Measurements from ENCODE around the gene TGFB1. TPM values are rescaled to one million over a fixed set of nuclear protein-coding genes. Genes with fewer than 3 reads are reported as not detected.

The TGFB1 gene
- total RNA-seq, 1 donor from 2014 or later, result 125 TPM

DNA sequence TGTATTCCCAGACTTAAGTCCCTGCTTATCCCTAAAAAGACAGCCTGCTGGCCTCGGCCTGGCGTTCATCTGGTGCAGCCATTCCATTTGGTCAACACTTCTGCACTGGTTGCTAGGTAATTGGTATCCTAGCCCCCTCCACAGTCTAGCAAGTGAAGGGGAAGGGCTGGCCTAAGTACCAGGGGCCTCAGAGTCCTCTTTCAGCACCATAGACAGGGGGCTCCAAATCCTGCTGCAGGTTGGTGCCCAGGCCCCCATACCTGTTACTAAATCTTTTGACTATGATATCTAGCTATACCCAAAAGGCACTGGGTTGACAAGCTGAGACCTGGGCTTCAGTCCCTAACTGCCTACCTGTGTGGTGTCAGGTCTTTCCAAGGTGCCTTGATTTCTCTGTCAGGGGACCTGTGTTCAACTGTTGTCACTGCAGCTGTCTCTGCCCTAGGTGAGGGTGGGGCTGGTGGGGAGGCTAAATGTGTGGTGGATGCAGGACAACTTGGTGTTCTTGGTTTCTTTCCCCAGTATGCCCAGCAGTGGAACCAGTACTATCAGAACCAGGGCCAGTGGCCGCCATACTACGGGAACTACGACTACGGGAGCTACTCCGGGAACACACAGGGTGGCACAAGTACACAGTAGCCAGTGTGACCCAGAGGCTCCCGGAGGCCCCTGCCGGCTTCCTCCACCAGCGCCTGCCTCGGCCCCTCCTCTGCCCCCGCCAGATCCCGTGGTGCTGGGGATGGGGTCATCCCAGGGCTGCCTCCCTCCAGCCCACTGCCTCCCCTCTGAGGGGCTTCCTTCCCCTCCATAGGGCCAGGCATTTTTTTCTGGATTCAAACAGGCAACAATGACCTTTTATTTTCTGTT, 47.6 kb downstream of the TGFB1 start:
- intact Hi-C loops (cut with micrococcal nuclease), result no loop called here
- H3K4me1 Mint-ChIP-seq, result peaks cover 84% of the 10 kb centered on the region
- peak overlapping the region; percentile 67 for H3K4me3 Mint-ChIP-seq
- peaks cover 62% of the 10 kb centered on the region for H3K36me3 Mint-ChIP-seq (ENCODE audit: low read depth)
- H3K27ac Mint-ChIP-seq, result peak overlapping the region; percentile 98
- no peaks in the 10 kb centered on the region for H3K27me3 Mint-ChIP-seq
- H3K9me3 Mint-ChIP-seq, result no peaks in the 10 kb centered on the region
- peak; percentile 69 for DNase-seq

DNA sequence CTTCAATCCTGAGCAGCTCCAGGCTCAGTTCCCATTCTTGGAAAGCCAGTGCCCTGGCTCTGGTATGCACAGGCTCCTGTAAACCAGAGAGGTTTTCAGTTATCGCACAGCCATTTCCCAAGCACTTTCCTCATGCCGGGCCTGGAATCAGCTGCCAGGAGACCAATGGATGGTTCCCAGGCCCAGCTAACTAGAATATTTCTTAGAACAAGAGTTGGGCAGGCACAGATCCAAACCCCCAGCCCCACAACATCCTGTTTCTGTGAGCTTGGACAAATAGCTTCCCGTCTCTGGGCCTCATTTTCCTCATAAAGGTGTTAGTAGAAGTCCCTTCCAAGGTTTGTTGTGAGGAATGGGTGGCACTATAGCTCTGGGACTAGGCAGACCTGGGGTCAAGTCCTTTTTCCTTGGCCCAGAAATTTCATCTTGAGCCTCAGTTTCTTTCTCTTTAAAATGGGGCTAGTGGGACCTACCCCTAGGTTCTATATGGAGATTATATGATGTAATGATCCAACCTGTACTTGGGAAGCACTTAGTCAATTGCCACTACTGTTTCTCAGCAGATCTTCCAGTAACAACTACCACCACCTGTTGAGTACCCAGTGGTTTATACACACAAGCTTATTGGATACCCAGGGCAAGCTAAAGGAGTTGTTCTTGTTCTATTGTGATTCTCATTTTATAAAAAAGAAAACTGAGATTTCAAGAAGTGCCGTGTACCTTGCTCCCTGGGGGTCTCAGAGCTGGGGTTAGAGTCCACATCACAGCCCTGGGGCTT, 48.8 kb downstream of the TGFB1 start:
- peak overlapping the region; percentile 98 for H3K27ac Mint-ChIP-seq
- intact Hi-C loops (cut with micrococcal nuclease), result no loop called here
- H3K9me3 Mint-ChIP-seq, result no peaks in the 10 kb centered on the region
- H3K36me3 Mint-ChIP-seq (ENCODE audit: low read depth), result peaks cover 70% of the 10 kb centered on the region
- peak overlapping the region; percentile 38 for H3K4me3 Mint-ChIP-seq
- no peak for DNase-seq
- no peaks in the 10 kb centered on the region for H3K27me3 Mint-ChIP-seq
- peaks cover 86% of the 10 kb centered on the region for H3K4me1 Mint-ChIP-seq

- peaks cover 90% of the 10 kb centered on the region for H3K4me1 Mint-ChIP-seq
- H3K27ac Mint-ChIP-seq, result peak overlapping the region; percentile 88
- intact Hi-C loops (cut with micrococcal nuclease), result no loop called here
- H3K27me3 Mint-ChIP-seq, result no peaks in the 10 kb centered on the region
- peaks cover 80% of the 10 kb centered on the region for H3K36me3 Mint-ChIP-seq (ENCODE audit: low read depth)
- DNase-seq, result peak; percentile 64
- peak overlapping the region; percentile 78 for H3K4me3 Mint-ChIP-seq
- no peaks in the 10 kb centered on the region for H3K9me3 Mint-ChIP-seq
Observed at GRCh38 chr19:41303954-41304353, 49.8 kb downstream of the TGFB1 start.

- no peaks in the 10 kb centered on the region for H3K27me3 Mint-ChIP-seq
- H3K4me3 Mint-ChIP-seq, result peak overlapping the region; percentile 78
- H3K36me3 Mint-ChIP-seq (ENCODE audit: low read depth), result peaks cover 87% of the 10 kb centered on the region
- H3K9me3 Mint-ChIP-seq, result no peaks in the 10 kb centered on the region
- intact Hi-C loops (cut with micrococcal nuclease), result no loop called here
- peaks cover 88% of the 10 kb centered on the region for H3K4me1 Mint-ChIP-seq
- peak overlapping the region; percentile 95 for H3K27ac Mint-ChIP-seq
- peak; percentile 88 for DNase-seq
Observed at GRCh38 chr19:41302624-41303351, 50.9 kb downstream of the TGFB1 start.

DNA sequence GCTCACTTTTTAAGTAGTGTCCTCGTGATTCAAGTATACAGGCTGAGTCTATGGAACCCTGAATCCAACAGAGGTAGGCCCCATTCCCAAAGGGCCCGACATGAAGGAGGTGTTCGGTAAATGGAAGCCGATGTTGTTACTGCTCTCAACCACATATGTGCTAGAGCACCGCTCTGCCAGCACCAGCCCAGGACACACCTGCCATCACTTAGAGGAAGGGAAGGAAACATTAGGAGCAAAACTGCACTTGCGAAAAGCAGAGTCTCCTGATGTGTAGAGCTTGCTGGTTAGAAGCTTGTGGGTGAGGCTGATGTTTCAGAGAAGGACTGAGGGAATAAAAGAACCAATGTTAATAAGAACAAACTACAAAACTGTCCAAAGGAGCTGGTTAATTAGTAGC, 53.2 kb downstream of the TGFB1 start:
- H3K9me3 Mint-ChIP-seq, result no peaks in the 10 kb centered on the region
- DNase-seq, result no peak
- H3K36me3 Mint-ChIP-seq (ENCODE audit: low read depth), result peaks cover 88% of the 10 kb centered on the region
- H3K4me3 Mint-ChIP-seq, result no peak overlapping the region
- H3K27ac Mint-ChIP-seq, result peak overlapping the region; percentile 67
- H3K4me1 Mint-ChIP-seq, result peaks cover 86% of the 10 kb centered on the region
- intact Hi-C loops (cut with micrococcal nuclease), result no loop called here
- no peaks in the 10 kb centered on the region for H3K27me3 Mint-ChIP-seq

- H3K4me3 Mint-ChIP-seq, result no peak overlapping the region
- peaks cover 88% of the 10 kb centered on the region for H3K36me3 Mint-ChIP-seq (ENCODE audit: low read depth)
- intact Hi-C loops (cut with micrococcal nuclease), result no loop called here
Observed at GRCh38 chr19:41299755-41300089, 54.0 kb downstream of the TGFB1 start.

DNA sequence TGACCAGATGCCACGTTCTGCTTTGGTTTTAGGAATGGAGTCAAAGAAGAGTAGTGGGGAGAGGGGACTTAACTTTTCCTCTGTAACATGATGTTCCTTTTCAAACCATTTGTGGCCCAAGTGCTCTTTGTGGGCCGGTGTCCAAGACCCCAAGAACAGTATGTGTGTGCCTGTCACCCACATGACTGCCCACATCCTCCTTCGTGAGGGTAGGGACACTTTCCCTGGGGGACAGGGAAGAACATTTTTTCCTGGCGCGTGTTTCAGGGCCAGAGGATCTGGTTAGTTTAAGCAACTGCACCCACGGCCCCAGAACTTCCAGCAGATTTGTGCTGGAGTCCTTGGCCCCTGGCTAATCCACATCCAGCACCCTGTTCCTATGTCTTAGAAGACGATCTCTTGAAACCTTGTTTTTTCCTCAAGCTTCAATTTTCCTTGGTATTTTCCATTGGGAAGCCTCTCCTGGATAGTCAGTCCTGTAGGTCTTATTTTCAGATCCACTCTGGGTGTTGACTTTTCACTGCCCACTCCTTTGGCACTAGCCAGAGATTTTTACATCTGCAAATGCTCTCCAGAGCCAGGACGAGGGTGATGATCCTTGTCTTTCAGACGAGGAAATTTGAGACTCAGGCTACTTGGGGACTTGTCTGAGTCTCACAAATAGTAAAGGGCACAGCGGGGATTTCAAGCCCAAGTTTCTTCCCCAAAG, 54.5 kb downstream of the TGFB1 start:
- intact Hi-C loops (cut with micrococcal nuclease), result no loop called here
- Mint-ChIP-seq H3K27me3 (no peaks in the 10 kb centered on the region), H3K27ac (peak overlapping the region; percentile 67), H3K36me3 (ENCODE audit: low read depth) (peaks cover 88% of the 10 kb centered on the region), H3K4me1 (peaks cover 76% of the 10 kb centered on the region), H3K4me3 (no peak overlapping the region), H3K9me3 (no peaks in the 10 kb centered on the region)
- no peak for DNase-seq

More at GRCh38 chr19:41299755-41300089, 54.0 kb downstream of the TGFB1 start:
- DNase-seq, result peak; percentile 70
- no peaks in the 10 kb centered on the region for H3K9me3 Mint-ChIP-seq
- H3K27ac Mint-ChIP-seq, result peak overlapping the region; percentile 67
- H3K27me3 Mint-ChIP-seq, result no peaks in the 10 kb centered on the region
- H3K4me1 Mint-ChIP-seq, result peaks cover 78% of the 10 kb centered on the region

GRCh38 chr19:41298348-41298964, 55.3 kb downstream of the TGFB1 start:
- H3K9me3 Mint-ChIP-seq, result no peaks in the 10 kb centered on the region
- H3K4me3 Mint-ChIP-seq, result no peak overlapping the region
- no peaks in the 10 kb centered on the region for H3K27me3 Mint-ChIP-seq
- peaks cover 69% of the 10 kb centered on the region for H3K4me1 Mint-ChIP-seq
- DNase-seq, result peak; percentile 79
- intact Hi-C loops (cut with micrococcal nuclease), result no loop called here
- peak overlapping the region; percentile 77 for H3K27ac Mint-ChIP-seq
- H3K36me3 Mint-ChIP-seq (ENCODE audit: low read depth), result peaks cover 86% of the 10 kb centered on the region

GRCh38 chr19:41297628-41298347, 55.9 kb downstream of the TGFB1 start:
- no peak overlapping the region for H3K4me3 Mint-ChIP-seq
- DNase-seq, result no peak
- peaks cover 64% of the 10 kb centered on the region for H3K4me1 Mint-ChIP-seq
- H3K9me3 Mint-ChIP-seq, result no peaks in the 10 kb centered on the region
- no peaks in the 10 kb centered on the region for H3K27me3 Mint-ChIP-seq
- intact Hi-C loops (cut with micrococcal nuclease), result loop anchor here (2.0 kb wide), 1 partner anchor 13 kb away; the partner anchor contains the start of gene CCDC97
- peaks cover 86% of the 10 kb centered on the region for H3K36me3 Mint-ChIP-seq (ENCODE audit: low read depth)
- H3K27ac Mint-ChIP-seq, result peak overlapping the region; percentile 77

DNA sequence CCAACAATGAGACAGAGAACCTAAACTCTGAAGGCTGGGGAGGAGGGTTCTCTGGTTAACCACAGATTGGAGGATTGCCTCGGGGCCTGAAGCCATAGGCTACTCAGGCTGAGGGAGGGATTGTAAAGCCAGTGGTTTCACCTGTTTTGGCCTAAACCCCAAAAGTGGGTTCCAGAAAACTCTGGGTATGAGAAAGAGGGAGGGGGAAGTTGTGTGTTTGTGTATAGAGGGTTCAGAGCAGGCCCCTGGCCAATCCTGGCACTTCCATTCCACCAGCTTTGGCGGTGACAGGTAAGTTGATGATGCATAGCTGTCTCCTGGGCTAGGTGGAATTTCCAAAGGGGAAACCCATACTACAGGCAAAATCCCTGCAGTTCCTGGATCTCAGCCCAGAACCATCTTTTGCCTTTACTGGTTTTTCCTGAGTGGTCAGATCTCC, 57.3 kb downstream of the TGFB1 start:
- DNase-seq, result no peak
- Mint-ChIP-seq H3K27me3 (no peaks in the 10 kb centered on the region), H3K4me3 (peak overlapping the region; percentile 22), H3K27ac (peak overlapping the region; percentile 77), H3K9me3 (no peaks in the 10 kb centered on the region), H3K36me3 (ENCODE audit: low read depth) (peaks cover 86% of the 10 kb centered on the region), H3K4me1 (peaks cover 55% of the 10 kb centered on the region)
- intact Hi-C loops (cut with micrococcal nuclease), result loop anchor here (2.0 kb wide), 1 partner anchor 14 kb away; the partner anchor contains the start of gene CCDC97

GRCh38 chr19:41295499-41295898, 58.2 kb downstream of the TGFB1 start:
- peaks cover 47% of the 10 kb centered on the region for H3K4me1 Mint-ChIP-seq
- H3K27me3 Mint-ChIP-seq, result no peaks in the 10 kb centered on the region
- no peak for DNase-seq
- peaks cover 82% of the 10 kb centered on the region for H3K36me3 Mint-ChIP-seq (ENCODE audit: low read depth)
- peak overlapping the region; percentile 59 for H3K27ac Mint-ChIP-seq
- intact Hi-C loops (cut with micrococcal nuclease), result no loop called here
- no peaks in the 10 kb centered on the region for H3K9me3 Mint-ChIP-seq
- H3K4me3 Mint-ChIP-seq, result no peak overlapping the region

- no peak overlapping the region for H3K4me3 Mint-ChIP-seq
- no peaks in the 10 kb centered on the region for H3K27me3 Mint-ChIP-seq
- no peak for DNase-seq
- no peak overlapping the region for H3K27ac Mint-ChIP-seq
- intact Hi-C loops (cut with micrococcal nuclease), result no loop called here
- H3K4me1 Mint-ChIP-seq, result peaks cover 36% of the 10 kb centered on the region
- peaks cover 76% of the 10 kb centered on the region for H3K36me3 Mint-ChIP-seq (ENCODE audit: low read depth)
- H3K9me3 Mint-ChIP-seq, result no peaks in the 10 kb centered on the region
Observed at GRCh38 chr19:41294393-41294792, 59.3 kb downstream of the TGFB1 start.

Measured in activated CD4-positive, alpha-beta T cell treated with anti-CD3 and anti-CD28 coated beads, Interleukin-2, amount 10 ng/mL, durations not matched to agents 24 days and 14 days (primary cell).